A204.1 (cell line): ENCODE results near the gene SCAF11.

Experiments
- FAIRE-seq: peaks from 2 replicates; lab custom pipeline; 2012; peaks lifted over from hg19 to GRCh38; lab: Jason Lieb, UNC

Gene SCAF11

DNA sequence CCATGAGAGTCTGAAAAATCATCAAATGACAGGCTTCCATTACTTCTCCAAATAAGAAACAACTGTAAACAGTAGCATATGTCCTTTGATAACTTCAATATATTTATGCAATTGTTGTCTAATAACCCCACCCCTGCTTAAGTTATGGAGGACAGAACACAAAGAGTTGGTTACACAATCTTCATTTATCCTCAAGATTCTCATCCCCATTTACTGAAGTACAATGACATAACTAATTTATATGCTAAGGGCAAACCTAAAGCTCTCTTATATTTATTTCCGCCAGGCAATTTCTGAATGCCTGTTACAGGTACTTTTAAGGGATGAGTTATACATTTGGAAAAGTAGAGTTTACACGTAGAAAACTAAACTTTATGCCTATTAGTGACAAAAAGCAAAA, 12.3 kb downstream of the SCAF11 start:
- FAIRE-seq = no peak

DNA sequence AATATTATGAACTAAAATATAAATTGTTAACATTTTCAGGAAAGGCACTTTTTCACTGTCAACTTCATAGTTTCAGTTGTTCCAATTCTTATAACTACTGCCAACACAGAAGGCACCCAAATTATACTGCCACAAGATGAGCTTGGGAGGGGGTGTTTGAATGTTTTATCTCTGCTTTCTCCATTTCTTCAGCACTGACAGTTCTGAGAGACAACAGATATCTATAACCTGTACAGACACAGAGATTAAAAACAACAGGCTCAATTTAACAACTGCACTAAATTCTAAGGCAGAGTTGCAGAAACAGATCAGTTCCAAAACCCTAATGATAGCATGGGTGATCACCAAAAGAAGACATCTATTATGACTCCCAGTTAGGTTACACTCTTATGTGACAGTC, 12.8 kb downstream of the SCAF11 start:
- FAIRE-seq = no peak

DNA sequence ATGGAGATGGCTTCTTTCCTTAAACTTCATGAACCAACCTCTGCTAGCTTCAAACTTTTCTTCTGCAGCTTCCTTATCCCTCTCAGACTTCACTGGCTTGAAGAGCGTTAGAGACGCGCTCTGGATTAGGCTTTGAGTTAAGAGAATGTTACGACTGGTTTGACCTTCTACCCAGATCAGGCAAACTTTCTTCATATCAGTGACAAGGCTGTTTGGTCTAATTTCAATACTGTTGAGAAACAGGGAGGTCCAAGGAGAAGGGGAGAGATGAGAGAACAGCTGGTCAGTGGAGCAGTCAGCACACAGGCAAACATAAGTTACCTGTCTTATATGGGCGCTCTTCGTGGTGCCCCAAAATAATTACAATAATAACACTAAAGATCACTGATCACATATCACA, 14.9 kb downstream of the SCAF11 start:
- no peak for FAIRE-seq

DNA sequence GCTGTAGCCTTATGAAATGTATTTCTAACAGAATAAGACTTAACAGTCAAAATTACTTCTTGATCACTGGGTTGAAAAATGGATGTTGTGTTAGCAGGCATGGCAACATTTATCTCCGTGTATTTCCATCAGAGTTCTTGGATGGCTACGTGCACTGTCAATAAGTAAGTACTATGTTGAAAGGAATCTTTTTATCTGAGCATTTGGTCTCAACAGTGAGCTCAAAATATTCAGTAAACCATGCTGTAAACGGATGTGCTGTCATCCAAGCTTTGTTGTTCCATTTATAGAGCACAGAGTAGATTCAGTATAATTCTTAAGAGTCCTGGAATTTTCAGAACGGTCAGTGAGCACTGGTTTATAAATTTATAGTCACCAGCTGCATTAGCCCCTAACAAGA, 15.5 kb downstream of the SCAF11 start:
- FAIRE-seq = no peak

DNA sequence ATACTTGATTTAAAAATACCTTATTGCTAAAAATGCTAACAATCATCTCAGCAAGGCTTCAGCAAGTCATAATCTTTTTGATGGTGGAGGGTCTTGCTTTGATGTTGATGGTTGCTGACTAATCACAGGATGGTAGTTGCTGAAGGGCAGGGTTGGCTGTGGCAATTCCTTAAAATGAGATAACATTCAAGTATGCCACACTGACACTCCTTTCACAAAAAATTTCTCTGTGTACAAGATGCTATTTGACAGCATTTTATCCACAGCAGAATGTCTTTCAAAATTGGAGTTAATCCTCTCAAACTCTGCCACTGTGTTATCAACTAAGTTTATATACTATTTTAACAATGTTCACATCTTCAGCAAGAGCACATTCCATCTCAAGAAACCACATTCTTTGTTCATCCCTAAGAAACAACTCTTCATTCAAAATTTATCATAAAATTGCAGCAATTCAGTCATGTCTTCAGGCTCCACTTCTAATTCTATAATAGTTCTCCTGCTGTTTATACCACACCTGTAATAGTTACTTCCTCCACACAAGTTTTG, 16.1 kb downstream of the SCAF11 start:
- no peak for FAIRE-seq

DNA sequence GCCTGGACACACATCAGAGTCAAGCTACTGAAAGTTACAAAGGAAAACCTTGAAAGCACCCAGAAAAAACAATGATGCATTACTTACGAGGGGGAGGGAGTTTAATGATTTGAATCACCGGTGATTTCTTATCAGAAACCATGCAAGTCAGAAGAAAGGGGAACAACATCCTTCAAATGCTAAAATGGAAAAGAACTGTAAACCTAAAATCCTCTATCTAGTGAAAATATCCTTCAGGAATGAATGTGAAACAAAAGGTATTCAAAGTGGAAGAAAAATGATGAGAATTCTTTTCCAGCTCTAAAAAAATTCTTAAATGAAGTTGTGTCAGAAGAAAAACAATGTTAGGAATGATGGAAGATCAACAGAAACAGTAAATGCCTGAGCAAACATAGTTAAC, 16.8 kb downstream of the SCAF11 start:
- FAIRE-seq = no peak

DNA sequence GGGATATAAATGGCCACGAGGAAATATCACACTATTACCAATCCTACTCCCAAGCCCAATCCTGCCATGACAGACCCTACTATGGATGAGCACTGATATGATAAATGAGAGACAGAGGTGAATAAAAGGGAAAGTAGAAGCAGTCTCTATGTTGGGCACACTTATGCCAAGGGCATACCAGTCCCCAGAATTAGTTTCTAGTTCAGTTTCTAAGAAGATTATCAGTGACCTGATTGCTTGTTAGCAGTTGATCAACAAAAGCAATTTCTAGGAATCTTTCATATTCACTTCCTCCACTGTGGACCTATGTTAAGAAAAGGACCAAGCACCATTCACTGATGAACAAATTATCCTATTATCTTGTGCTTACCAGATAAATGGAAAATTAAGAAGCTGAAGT, 20.0 kb downstream of the SCAF11 start:
- no peak for FAIRE-seq

DNA sequence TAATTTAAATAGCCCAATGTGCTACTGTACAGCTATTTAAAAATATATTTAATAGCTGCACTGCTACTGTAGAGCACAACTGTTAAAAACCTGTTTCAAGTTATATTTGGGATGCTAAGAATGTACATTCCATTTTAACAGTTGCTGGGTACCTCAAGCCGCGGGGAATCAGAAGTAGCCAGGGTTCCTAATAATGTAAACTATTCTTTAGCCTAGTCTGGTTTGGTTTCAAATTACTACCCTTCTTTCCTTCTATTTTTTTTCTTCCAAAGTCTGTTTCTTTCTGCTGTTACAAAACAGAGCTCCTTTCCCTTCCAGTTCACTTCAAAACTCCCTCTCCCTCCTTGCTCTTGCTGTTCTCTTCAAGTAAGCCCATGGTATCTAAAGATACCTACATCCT, 21.3 kb downstream of the SCAF11 start:
- no peak for FAIRE-seq

DNA sequence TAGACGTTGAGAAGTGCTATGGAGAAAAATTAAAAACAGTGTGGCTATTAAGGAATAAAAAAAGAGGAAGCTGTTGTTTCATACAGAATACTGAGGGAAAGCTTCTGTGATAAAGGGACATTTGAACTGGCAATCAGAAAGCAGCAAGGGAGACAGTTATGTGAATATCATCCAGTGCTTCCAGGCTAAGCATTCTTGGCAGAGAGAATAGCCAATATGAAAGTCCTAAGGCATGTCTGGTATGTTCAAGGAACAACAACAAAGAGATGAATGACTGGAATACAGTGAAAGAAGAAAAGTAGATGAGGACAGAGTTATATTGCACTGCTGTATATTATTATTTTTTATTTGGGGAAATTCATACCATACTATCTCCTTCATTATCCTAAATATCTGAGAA, 23.9 kb downstream of the SCAF11 start:
- FAIRE-seq = no peak

DNA sequence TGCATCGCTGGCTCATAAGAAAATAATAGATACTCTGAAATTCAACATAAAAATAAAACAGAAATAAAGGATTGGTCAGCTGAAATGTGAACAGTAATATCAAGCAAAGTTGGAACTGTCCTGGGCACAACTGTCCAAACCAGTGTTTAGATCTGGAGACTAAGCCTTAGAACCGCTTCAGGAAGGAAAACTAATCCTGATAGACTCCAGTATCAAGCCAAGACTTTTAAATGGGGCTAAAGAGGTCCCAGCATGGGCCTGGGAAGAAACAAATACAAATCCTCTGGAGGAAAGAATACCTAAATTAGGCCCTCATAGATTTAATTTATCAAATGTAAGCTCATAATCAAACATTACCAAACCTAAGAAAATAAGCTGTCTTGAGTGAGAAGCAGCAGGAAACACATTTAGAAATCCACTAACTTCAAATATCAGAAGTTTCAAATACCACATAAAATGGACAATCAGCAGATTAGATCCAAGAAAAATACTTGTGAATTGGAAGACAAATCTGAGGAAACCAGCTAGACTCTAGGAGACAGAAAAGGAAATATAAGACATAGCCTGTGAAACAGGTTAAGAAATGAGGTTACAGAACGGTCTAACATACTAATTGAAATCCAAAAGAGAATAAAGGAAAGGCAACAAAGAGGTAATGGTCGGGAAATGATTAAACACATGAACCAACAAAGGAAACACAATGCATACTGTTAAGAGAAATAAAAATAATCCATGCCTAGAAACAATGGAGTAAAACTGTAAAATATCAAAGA, 27.6 kb downstream of the SCAF11 start:
- no peak for FAIRE-seq

DNA sequence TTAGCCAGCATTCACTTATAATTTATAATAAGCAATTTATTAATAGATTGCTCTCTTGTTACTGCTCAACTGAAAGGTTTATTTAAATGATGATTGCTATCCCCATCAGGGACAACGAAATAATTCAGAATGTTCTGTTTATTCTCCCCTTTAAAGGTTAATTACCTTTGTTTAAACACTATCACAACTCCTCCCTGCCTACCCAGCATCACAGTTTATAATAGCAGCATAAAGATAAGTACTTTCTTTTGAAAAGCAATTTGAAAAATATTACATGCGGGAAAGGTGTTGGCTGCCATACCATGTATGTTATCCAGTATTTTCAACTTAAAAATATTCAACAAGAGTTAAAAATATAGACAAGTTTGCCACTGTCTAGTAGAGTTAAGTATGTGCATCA, 30.6 kb downstream of the SCAF11 start:
- no peak for FAIRE-seq

DNA sequence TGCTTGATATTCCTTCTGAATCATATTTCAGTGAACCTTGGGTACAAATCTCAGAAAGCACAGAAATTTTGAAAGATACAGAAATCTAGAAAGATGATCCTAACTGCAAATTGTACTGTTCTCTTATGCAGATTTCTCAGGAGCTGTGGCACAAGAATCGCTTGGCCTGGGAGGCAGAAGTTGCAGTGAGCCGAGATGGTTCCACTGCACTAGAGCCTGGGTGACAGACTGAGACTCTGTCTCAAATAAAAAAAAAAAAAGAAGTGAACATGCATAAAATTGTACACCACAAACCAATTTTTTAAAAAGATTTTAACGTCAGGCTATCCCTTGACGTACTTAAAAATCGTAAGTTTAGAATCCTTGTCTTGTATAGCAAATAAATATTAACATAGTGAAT, 31.3 kb downstream of the SCAF11 start:
- no peak for FAIRE-seq

DNA sequence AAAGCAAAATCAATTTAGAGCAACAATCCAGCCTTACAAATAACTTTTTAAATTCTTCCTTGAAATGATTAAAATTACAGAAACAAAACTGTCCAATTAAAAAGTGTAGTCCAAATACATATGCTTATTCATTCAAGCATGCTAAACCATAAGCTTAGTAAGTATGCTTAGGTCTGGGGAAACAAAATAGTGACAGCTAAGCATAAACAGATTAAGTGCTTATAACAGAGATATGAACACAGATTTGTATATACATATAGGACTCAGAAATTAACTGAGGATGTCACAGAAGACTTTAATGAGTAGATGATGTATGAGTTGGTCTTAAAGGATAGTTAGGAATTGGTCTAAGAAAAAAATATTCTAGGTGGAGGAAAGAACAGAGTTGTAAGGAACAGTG, 41.8 kb downstream of the SCAF11 start:
- FAIRE-seq = peak; percentile 6

DNA sequence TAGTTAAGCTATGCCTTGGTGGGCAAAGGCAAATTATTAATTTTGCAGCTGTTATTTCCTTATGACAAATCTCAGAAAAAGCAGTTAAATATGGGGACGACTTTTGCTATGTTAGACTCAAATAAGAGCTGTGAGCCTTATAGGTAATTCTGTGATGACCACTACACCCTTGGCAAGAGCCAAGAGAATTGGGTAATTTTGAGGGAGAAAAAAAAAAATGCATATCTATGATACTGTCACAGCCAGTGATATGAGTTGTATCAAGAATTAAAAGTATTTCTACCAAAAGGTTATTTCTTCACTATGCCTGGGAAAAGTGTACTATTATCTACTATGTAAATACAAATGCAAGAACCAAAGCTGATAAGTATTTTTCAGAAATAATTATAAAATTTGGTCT, 43.9 kb downstream of the SCAF11 start:
- no peak for FAIRE-seq

DNA sequence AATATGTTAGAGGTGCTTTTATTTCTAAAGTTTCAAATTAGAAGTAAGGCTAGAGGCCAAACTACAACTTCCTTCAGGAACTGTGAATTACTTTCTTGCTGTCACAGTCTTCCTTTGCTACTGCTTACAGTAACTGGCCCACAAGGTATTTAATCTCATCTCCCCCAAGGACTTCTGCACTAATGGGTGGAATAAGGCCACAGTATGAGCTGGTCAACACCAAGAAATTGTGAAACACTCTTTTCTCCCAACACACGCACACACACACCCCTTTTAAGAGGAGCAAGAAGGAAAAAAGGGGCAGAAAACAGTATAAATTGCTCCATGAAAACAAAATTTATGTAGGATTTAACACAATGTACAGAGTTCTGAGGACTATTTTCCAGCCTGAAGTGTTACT, 45.6 kb downstream of the SCAF11 start:
- FAIRE-seq = no peak

DNA sequence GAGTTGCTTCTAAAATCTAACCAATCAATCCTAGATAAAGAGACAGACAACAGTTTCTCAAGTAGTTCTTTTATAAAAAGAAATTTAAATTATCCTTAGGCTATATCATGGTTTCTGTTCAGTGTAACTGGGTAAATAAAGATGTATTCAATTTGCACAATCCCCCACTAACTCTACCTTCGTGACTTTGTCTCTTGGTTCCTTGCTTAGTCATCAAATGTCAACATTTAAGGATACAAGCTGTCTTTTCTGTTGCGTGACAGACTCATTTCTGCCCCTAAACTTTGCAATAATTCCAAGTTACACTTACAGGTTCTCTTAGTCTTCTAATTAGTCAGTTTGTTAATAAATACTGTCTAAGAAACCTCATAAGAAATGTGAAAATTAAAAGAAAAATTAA, 50.6 kb downstream of the SCAF11 start:
- FAIRE-seq = no peak

DNA sequence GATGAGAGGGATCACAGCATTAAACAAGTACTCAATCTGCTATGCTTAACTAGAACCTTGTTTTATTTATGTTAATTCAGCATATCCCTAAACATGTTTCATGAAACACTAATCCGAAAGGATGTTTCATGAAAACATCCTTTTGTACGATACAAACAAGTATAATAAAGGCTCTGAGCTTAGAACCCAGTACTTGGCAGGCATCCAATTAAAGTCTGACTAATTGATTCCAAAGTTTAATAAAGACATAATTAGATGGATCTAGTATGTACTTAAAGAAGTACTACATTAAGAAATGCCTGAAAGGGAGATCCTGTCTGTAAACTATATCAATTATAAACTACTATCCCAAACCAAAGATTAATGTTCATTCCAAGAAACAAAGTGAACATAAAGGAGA, 51.8 kb downstream of the SCAF11 start:
- FAIRE-seq = peak; percentile 44

DNA sequence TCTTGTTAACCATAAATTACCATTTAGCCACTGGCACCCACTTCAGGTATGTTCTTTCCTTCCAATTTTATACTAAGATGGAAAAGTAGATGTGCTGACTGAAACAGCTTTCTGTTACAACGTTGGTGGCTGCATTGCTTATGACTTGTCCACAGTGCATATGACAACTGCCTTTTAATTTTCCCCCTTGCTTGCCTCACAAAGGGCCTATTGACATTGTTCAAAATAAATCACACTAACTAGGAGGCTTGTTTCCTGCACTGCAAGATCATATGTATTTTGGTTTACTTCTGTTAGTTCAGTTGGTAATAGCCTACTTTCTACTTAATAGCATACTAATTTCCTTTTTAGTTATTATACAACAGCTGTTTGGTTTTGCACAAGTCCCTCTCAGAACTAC, 55.4 kb downstream of the SCAF11 start:
- FAIRE-seq = no peak

DNA sequence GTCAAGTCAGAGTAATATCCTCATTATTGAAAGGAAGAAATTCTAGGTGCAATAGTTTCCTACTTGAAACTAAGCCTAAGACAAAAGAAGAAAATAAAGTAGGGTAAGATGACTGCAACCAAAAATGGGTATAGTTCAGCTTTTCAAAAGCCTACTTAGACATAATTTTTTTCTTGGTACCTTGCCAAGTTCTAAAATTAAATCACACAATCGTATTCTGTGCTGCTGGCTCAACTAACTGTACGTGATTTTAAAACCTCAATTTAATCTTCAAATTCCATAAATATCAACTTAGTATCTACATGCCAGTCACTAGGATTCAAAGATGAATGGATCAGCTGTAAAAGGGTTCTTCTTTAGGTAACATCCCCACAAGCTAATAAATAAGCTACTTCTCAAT, 56.9 kb downstream of the SCAF11 start:
- no peak for FAIRE-seq

DNA sequence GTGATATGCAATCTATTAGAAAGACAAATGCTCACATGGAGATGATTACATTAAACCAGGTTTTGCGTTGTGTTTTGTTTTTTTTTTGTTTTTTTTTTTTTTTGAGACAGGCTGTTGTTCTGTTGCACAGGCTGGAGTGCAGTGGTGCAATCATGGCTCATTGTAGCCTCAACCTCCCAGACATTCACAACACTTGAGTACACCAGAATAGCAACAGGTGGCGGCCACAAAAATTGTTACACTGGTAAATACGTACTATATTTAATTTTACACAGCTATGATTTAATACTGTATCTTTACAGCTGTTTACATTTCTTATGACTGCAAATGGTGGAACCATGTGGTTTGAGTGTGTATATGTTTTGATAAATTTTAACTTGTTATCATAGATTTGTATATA, 60.0 kb downstream of the SCAF11 start:
- FAIRE-seq = peak; percentile 14

DNA sequence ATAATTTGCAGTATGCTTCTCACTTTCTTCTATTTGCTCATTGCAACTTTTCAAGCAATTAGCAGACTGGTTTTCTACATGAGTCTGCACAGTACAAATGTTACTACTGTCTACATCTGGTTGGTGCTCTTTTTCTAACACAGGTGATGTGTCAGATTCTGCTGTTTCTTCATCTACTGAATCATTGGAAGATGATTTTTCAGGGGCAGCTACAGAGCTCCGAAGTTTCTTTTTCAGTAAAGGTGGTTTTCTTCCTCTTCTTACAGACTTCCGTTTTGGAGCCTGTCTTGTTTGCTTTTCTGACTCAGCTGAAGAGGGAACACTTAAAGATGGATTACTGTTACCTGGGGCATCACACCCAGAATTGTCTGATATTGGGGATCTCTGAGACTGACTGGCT, 62.1 kb downstream of the SCAF11 start:
- no peak for FAIRE-seq

DNA sequence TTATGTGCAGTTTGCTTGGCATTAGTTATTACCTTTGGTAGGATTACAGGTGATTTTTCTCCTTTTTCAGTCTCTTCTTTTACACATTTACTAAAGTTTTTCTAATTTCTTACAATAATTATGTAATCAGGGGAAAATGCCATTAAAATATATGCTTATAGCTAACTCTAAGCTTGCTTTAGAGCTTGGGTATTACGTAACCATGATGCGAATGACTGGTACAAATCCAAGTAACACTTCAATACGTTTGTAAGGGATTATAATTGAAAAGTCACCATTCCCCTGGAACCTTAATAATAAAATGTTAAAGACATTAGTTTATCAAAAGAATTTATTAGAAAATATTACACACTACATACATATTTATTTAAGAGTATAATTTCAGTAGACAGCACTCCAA, 71.6 kb downstream of the SCAF11 start:
- no peak for FAIRE-seq

DNA sequence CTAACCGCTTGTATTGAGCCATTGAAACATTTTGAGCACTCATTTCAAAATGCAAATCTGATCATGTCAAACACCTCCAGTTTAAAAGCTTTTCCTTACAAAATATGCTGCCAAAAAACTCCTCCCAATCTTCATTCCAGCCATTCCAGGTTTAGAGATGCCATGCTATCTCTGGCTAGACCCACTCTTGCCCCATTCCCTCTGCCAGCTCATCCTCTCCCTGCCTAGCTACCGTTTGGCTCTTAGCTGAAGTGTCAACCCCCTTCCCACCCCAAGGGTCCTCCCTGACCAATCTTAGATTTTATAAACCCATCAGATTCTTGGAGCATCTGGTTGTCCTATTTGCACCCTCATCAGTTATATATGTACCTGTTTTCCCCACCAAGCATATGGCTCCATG, 75.0 kb downstream of the SCAF11 start:
- FAIRE-seq = no peak

DNA sequence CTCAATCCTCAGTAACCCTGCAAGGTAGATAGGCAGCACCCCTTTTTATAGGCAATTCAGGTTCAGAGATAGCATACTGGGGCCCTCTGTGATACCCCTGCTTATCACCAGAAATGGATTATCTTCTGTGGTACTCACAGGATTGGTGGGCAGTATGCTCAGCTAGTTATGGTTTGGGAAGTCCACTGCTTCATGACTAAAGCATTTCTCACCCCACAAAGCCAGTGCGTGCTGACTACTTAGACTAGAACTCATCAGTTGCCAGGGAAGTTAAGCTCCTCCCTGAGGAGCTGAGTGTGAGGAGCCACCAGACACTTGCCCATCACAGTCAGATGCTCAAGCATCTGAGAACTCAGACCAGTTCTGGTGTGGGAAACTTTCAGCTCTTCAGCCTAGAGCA, 76.3 kb downstream of the SCAF11 start:
- FAIRE-seq = no peak

DNA sequence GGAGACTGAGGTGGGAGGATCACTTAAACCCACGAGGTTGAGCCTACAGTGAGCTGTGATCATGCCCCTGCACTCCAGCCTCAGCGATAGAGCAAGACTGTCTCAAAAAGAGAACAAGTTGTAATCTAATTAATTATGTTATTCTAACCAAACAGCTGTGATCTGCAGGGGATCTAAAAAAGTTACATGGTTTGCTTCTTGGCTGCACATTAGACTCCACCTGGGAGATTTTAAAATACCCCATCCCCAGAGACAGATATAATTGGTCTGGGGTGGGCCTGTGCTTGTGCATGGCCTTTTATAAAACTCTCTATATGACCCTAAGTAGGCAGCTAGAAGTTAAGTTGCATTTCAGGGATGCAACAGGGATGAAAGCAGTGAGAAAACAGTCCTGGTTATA, 76.7 kb downstream of the SCAF11 start:
- FAIRE-seq = no peak
